ENCODE results near the gene SLC37A3.
"Not testable (repeated sequence)": the region's sequence is repeated elsewhere in the genome, so short reads cannot be mapped to it uniquely, and the experiment has no call there.

The SLC37A3 gene, protein sequence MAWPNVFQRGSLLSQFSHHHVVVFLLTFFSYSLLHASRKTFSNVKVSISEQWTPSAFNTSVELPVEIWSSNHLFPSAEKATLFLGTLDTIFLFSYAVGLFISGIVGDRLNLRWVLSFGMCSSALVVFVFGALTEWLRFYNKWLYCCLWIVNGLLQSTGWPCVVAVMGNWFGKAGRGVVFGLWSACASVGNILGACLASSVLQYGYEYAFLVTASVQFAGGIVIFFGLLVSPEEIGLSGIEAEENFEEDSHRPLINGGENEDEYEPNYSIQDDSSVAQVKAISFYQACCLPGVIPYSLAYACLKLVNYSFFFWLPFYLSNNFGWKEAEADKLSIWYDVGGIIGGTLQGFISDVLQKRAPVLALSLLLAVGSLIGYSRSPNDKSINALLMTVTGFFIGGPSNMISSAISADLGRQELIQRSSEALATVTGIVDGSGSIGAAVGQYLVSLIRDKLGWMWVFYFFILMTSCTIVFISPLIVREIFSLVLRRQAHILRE

GRCh38 chr7:140397784-140398750 lies at the start of gene SLC37A3:
TSS of gene SLC37A3 (minus strand) at chr7:140398530. CDS start at chr7:140382526, 16,004 bp downstream.
- Mint-ChIP-seq H3K36me3 (ENCODE audit: low read depth) (peaks cover 6% of the 10 kb centered on the region), H3K9me3 (no peaks in the 10 kb centered on the region), H3K4me3 (peak within 1 kb of the TSS; percentile 97), H3K4me1 (ENCODE audit: low read depth) (peaks cover 41% of the 10 kb centered on the region), H3K27me3 (no peaks in the 10 kb centered on the region), H3K27ac (peak within 1 kb of the TSS; percentile 97)

DNA sequence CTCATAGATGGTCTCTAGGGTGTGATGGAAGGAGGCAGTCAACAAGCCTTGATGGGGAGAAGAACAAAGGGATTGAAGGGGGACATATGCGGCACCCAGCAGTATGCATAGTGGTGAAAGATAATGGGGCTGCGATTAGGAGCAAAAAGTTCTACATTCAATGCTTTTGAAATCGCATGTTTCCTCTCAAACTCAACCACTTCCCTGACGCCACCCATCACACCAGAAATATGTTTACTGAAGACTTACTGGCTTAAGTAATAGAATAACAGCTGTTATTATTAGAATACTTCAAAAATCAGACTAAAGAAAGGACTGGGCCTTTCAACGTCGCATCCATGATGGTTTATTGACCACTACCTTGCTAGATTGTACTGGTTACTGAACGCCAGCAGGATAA lies 49.5 kb upstream of the SLC37A3 start:
- Mint-ChIP-seq H3K4me3 (no peak overlapping the region), H3K27ac (no peak overlapping the region), H3K4me1 (ENCODE audit: low read depth) (peaks cover 19% of the 10 kb centered on the region), H3K27me3 (no peaks in the 10 kb centered on the region), H3K9me3 (no peaks in the 10 kb centered on the region), H3K36me3 (ENCODE audit: low read depth) (peaks cover 6% of the 10 kb centered on the region)

- H3K36me3 Mint-ChIP-seq (ENCODE audit: low read depth), result no peaks in the 10 kb centered on the region
- peaks cover 16% of the 10 kb centered on the region for H3K4me1 Mint-ChIP-seq (ENCODE audit: low read depth)
- no peak overlapping the region for H3K27ac Mint-ChIP-seq
- H3K4me3 Mint-ChIP-seq, result no peak overlapping the region
- no peaks in the 10 kb centered on the region for H3K9me3 Mint-ChIP-seq
- no peaks in the 10 kb centered on the region for H3K27me3 Mint-ChIP-seq
Measured at GRCh38 chr7:140446467-140446866, 48.1 kb upstream of the SLC37A3 start.

GRCh38 chr7:140441519-140441918 lies 43.2 kb upstream of the SLC37A3 start:
- no peak overlapping the region for H3K27ac Mint-ChIP-seq
- no peaks in the 10 kb centered on the region for H3K27me3 Mint-ChIP-seq
- H3K4me1 Mint-ChIP-seq (ENCODE audit: low read depth), result peaks cover 8% of the 10 kb centered on the region
- H3K4me3 Mint-ChIP-seq, result no peak overlapping the region
- H3K9me3 Mint-ChIP-seq, result no peaks in the 10 kb centered on the region
- H3K36me3 Mint-ChIP-seq (ENCODE audit: low read depth), result no peaks in the 10 kb centered on the region

GRCh38 chr7:140440593-140440992 lies 42.3 kb upstream of the SLC37A3 start:
- H3K36me3 Mint-ChIP-seq (ENCODE audit: low read depth), result no peaks in the 10 kb centered on the region
- peaks cover 8% of the 10 kb centered on the region for H3K4me1 Mint-ChIP-seq (ENCODE audit: low read depth)
- H3K4me3 Mint-ChIP-seq, result no peak overlapping the region
- no peak overlapping the region for H3K27ac Mint-ChIP-seq
- no peaks in the 10 kb centered on the region for H3K27me3 Mint-ChIP-seq
- no peaks in the 10 kb centered on the region for H3K9me3 Mint-ChIP-seq

- peaks cover 8% of the 10 kb centered on the region for H3K4me1 Mint-ChIP-seq (ENCODE audit: low read depth)
- no peak overlapping the region for H3K27ac Mint-ChIP-seq
- H3K27me3 Mint-ChIP-seq, result no peaks in the 10 kb centered on the region
- no peak overlapping the region for H3K4me3 Mint-ChIP-seq
- no peaks in the 10 kb centered on the region for H3K36me3 Mint-ChIP-seq (ENCODE audit: low read depth)
- no peaks in the 10 kb centered on the region for H3K9me3 Mint-ChIP-seq
Measured at GRCh38 chr7:140439359-140439758, 41.0 kb upstream of the SLC37A3 start.

GRCh38 chr7:140435252-140435895 lies 37.0 kb upstream of the SLC37A3 start:
- Mint-ChIP-seq H3K27ac (no peak overlapping the region), H3K27me3 (no peaks in the 10 kb centered on the region), H3K9me3 (no peaks in the 10 kb centered on the region), H3K36me3 (ENCODE audit: low read depth) (no peaks in the 10 kb centered on the region), H3K4me1 (ENCODE audit: low read depth) (peaks cover 8% of the 10 kb centered on the region), H3K4me3 (no peak overlapping the region)

DNA sequence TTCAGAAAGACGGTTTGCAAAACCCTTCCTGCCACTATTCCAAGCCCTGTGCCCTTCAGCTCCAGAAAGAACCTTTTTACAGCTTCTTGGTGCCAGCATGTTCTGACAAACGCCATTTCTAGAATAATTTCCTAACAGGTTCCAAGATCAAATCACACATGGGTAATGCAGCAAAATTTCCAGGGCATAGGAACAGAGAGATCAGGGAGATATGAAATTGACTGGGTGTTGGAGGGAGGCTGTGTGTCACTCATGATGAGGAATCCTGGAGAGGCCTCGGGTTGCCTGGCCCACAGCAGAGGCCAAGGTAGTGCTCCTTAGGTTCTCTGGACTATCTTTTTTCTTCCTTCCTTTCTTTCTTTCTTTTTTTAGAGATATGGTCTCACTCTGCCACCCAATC lies 35.1 kb upstream of the SLC37A3 start:
- H3K4me3 Mint-ChIP-seq, result no peak overlapping the region
- H3K27me3 Mint-ChIP-seq, result no peaks in the 10 kb centered on the region
- no peaks in the 10 kb centered on the region for H3K4me1 Mint-ChIP-seq (ENCODE audit: low read depth)
- H3K36me3 Mint-ChIP-seq (ENCODE audit: low read depth), result no peaks in the 10 kb centered on the region
- H3K9me3 Mint-ChIP-seq, result no peaks in the 10 kb centered on the region
- H3K27ac Mint-ChIP-seq, result no peak overlapping the region

- Mint-ChIP-seq H3K9me3 (no peaks in the 10 kb centered on the region), H3K4me3 (no peak overlapping the region), H3K27ac (no peak overlapping the region), H3K27me3 (no peaks in the 10 kb centered on the region), H3K36me3 (ENCODE audit: low read depth) (no peaks in the 10 kb centered on the region), H3K4me1 (ENCODE audit: low read depth) (no peaks in the 10 kb centered on the region)
Measured at GRCh38 chr7:140426130-140426529, 27.8 kb upstream of the SLC37A3 start.

DNA sequence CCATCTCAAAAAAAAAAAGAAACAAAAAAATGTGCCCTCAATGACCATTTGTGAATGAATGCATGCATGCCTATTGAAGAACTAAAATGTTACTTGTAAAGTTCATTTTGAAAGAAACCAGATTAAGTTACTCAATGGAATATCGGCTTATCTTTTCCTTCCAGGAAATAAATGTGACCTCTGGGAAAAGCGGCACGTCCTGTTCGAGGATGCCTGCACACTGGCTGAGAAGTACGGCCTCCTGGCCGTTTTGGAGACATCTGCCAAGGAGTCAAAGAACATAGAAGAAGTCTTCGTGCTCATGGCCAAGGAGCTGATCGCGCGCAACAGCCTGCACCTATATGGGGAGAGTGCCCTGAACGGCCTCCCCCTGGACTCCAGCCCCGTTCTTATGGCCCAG lies 27.4 kb upstream of the SLC37A3 start:
- H3K27me3 Mint-ChIP-seq, result no peaks in the 10 kb centered on the region
- H3K27ac Mint-ChIP-seq, result no peak overlapping the region
- H3K4me3 Mint-ChIP-seq, result no peak overlapping the region
- H3K4me1 Mint-ChIP-seq (ENCODE audit: low read depth), result no peaks in the 10 kb centered on the region
- H3K9me3 Mint-ChIP-seq, result no peaks in the 10 kb centered on the region
- H3K36me3 Mint-ChIP-seq (ENCODE audit: low read depth), result no peaks in the 10 kb centered on the region

- Mint-ChIP-seq H3K4me3 (no peak overlapping the region), H3K27ac (no peak overlapping the region), H3K27me3 (no peaks in the 10 kb centered on the region), H3K4me1 (ENCODE audit: low read depth) (no peaks in the 10 kb centered on the region), H3K9me3 (no peaks in the 10 kb centered on the region), H3K36me3 (ENCODE audit: low read depth) (no peaks in the 10 kb centered on the region)
Measured at GRCh38 chr7:140423501-140423900, 25.2 kb upstream of the SLC37A3 start.

GRCh38 chr7:140421521-140421920 lies 23.2 kb upstream of the SLC37A3 start:
- H3K27me3 Mint-ChIP-seq, result no peaks in the 10 kb centered on the region
- H3K27ac Mint-ChIP-seq, result no peak overlapping the region
- no peaks in the 10 kb centered on the region for H3K9me3 Mint-ChIP-seq
- no peak overlapping the region for H3K4me3 Mint-ChIP-seq
- peaks cover 7% of the 10 kb centered on the region for H3K4me1 Mint-ChIP-seq (ENCODE audit: low read depth)
- no peaks in the 10 kb centered on the region for H3K36me3 Mint-ChIP-seq (ENCODE audit: low read depth)

- H3K27ac Mint-ChIP-seq, result no peak overlapping the region
- H3K27me3 Mint-ChIP-seq, result no peaks in the 10 kb centered on the region
- peaks cover 7% of the 10 kb centered on the region for H3K4me1 Mint-ChIP-seq (ENCODE audit: low read depth)
- H3K9me3 Mint-ChIP-seq, result no peaks in the 10 kb centered on the region
- H3K4me3 Mint-ChIP-seq, result no peak overlapping the region
- no peaks in the 10 kb centered on the region for H3K36me3 Mint-ChIP-seq (ENCODE audit: low read depth)
Measured at GRCh38 chr7:140418653-140419052, 20.3 kb upstream of the SLC37A3 start.

- not testable (repeated sequence) for H3K4me1 Mint-ChIP-seq (ENCODE audit: low read depth); H3K27me3 Mint-ChIP-seq; H3K9me3 Mint-ChIP-seq; H3K4me3 Mint-ChIP-seq; H3K27ac Mint-ChIP-seq; H3K36me3 Mint-ChIP-seq (ENCODE audit: low read depth)
Measured at GRCh38 chr7:140418156-140418472, 19.8 kb upstream of the SLC37A3 start.
